GM15510 (cell line): ENCODE data around the gene SPATA1.
A peak's percentile ranks its signal among the peaks of the same experiment; 100 is the strongest.

Experiments
- POLR2A ChIP-seq: IDR thresholded peaks from 3 replicates; pipeline ENCODE4 v1.6.1; 2011; ENCODE audit warnings: borderline replicate concordance; ENCODE audit not compliant: insufficient read length; ENCODE audit errors: extremely low read depth

The SPATA1 gene

DNA sequence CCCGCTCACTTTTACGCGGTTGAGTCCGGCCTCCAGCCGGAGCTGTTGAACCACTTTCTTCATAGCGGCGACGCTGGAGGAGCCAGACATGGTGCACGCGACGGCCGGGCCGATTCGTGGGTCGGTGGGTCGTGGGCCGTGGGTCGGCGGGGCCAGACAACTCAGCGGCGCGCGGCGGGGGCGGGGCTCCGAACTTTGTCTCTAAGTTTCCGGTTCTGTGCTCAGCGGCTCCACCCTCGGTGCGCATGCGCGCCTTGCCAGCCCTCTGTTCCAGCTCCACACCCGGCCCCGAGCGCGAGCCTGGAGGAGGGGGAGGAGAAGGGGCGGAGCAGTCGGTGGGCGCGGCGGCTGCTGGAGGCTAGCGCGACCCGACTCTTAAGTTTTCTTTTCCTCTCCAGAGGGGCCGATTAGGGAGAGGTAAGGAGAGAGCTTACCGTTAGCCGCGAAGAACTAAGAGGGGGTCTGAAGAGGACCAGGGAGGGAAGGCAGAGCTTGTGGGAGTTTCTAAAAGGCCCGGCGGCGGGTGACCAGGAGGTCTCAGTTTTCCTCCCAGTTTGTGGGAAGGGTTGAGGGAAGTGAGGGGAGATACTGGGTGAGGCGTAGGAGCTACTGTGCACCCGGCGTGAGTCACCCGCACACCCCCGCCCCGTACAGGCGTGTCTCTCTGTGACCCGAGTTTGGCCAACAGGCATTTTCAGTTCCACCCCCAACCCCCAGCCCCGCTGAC lies at the start of gene SPATA1, which contains the start of gene GNG5:
TSS of gene SPATA1 (plus strand) at position 385 of the 727 bp plus-strand sequence. CDS start 9,974 bp downstream, outside the sequence.
TSS of gene GNG5 (minus strand) at position 580 of the 727 bp plus-strand sequence. CDS start at position 90, 490 bp downstream.
- peak; percentile 62 for TF ChIP-seq POLR2A

DNA sequence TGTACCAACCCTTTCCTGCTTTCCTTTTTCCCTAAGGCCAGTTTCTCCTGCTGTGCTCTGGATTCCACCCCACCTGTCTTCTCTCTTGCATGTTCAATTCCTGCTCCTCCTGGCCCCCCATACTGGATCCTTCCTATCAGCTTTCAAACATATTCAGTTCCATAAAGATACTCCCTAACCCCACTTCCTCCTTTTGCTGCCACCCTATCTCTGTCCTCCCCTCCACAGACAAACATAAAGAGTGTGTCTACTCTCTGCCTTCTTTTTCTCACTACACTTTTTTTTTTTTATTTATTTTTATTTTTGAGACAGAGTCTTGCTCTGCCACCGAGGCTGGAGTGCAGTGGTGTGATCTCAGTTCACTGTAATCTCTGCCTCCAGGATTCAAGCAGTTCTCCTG lies 44.1 kb upstream of the SPATA1 start:
- no peak for TF ChIP-seq POLR2A

DNA sequence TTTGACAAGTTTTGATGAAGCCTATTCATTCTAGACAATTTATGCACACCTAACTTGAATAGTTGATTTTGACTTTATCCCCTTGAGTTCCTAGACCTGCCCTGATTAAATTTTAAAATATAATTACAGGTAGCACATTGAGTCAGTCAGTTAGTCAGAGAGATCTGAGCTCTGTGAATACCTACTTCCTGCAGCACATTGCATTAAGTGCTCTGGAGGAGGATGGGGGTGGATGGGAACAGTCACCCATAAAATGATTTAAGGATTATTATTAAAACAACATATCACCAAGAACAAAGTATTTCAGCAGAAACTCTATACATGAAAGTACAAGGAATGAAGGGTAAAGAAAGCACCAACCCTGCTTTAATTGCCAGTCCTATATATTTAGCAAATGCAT lies 38.9 kb upstream of the SPATA1 start:
- TF ChIP-seq POLR2A: no peak

GRCh38 chr1:84476225-84476624 lies 30.0 kb upstream of the SPATA1 start:
- TF ChIP-seq POLR2A: no peak

GRCh38 chr1:84478876-84479868 lies 27.0 kb upstream of the SPATA1 start, which contains the start of gene RPF1:
Gene RPF1, plus strand, starts transcription at chr1:84479266. Its CDS starts 16 bp downstream, at chr1:84479282.
- peak; percentile 66 for TF ChIP-seq POLR2A

- TF ChIP-seq POLR2A: no peak
These were observed 26.2 kb upstream of the SPATA1 start for GRCh38 chr1:84479998-84480397.

GRCh38 chr1:84480650-84481049 lies 25.5 kb upstream of the SPATA1 start:
- TF ChIP-seq POLR2A: no peak

GRCh38 chr1:84481317-84481716 lies 24.9 kb upstream of the SPATA1 start:
- no peak for TF ChIP-seq POLR2A

GRCh38 chr1:84488107-84488506 lies 18.1 kb upstream of the SPATA1 start:
- TF ChIP-seq POLR2A: no peak

DNA sequence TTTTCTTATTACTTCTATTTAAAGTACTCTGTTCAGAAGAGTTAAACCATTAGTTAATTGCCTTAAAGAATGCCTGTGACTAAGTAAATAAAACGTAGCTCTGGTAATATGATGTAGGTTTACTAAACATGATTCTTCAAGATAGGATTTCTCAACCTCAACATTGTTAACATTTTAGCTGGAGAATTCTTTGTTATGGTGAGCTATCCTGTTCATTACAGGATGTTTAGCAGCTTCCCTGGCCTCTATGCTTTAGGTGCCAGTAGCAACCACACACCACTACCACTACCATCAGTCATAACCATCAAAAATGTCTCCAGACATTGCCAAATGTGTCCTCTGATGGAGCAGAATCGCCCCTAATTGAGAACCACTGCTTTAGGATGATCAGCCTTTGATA lies 16.4 kb upstream of the SPATA1 start:
- TF ChIP-seq POLR2A: no peak

- no peak for TF ChIP-seq POLR2A
These were observed 13.5 kb upstream of the SPATA1 start for GRCh38 chr1:84492726-84493125.

- TF ChIP-seq POLR2A: no peak
These were observed 12.4 kb upstream of the SPATA1 start for GRCh38 chr1:84493747-84494146.

GRCh38 chr1:84496498-84496897 lies 9.7 kb upstream of the SPATA1 start:
- no peak for TF ChIP-seq POLR2A

- no peak for TF ChIP-seq POLR2A
These were observed 8.4 kb upstream of the SPATA1 start for GRCh38 chr1:84497631-84498275.

DNA sequence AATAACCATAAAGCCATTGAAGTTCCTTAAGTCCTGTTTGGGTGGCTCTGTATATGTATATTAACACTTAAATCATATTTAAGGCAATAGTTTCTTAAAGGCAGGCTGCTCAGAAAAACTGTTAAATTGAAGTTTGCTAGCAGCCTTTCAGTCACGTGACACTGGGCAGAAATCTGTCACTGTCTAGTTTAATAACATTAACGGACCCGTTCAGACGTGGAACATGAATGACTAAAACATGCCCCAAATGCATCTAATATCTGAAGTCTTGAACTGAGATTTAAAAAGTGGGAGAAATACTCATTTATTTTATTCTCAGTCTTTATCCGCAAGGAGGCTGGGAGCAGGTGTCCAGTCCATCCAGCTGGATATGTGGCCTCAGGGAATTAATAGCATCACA lies 3.3 kb upstream of the SPATA1 start:
- no peak for TF ChIP-seq POLR2A
